Adrenal gland (tissue), 5 donors: ENCODE results near the gene SOS1.

ENCODE experiments used
- POLR2A ChIP-seq, 2 donors: fragments of 450-650 bp; IDR thresholded peaks; one replicate each; pipeline ENCODE4 v1.6.1; 2017; ENCODE audit warnings: antibody characterized with exemption in 2 of 2, mild to moderate bottlenecking in 2 of 2, moderate library complexity in 1 of 2
- TF ChIP-seq, protein P1 (sequence below), 6 experiments: fragments of 450-650 bp in 4 of 6; fragments of 200-600 bp in 2 of 6; sonication (generic) in 1 of 6; IDR thresholded peaks; 1 replicate in 5 of 6; 2 replicates in 1 of 6; pipeline versions ENCODE4 v1.5.1 to v1.8.0; 2016 to 2021; ENCODE audit warnings: antibody characterized with exemption in 6 of 6, mild to moderate bottlenecking in 2 of 6, moderate library complexity in 1 of 6
- donor health status: DM: no; HTN: no; CAD: no.

DNA sequence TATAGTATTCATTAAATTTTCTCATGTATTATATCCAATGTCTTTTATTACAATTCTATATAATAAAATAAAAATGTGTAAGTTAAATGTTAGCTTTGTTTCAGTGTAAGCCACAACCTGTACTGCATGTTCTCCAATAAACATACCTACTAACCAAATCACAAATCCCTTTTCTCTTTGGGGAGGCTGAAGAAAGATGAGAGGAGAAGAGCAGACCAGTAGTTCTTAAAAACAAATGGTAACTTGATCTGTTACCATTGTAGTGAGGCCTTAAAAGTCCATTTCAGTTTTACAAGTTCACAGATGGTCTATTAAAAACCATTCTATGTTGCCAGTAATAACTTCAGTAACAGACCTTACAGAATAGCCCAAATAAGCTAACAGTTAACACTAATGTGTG, 100.5 kb downstream of the SOS1 start:
- TF ChIP-seq, protein P1, sequence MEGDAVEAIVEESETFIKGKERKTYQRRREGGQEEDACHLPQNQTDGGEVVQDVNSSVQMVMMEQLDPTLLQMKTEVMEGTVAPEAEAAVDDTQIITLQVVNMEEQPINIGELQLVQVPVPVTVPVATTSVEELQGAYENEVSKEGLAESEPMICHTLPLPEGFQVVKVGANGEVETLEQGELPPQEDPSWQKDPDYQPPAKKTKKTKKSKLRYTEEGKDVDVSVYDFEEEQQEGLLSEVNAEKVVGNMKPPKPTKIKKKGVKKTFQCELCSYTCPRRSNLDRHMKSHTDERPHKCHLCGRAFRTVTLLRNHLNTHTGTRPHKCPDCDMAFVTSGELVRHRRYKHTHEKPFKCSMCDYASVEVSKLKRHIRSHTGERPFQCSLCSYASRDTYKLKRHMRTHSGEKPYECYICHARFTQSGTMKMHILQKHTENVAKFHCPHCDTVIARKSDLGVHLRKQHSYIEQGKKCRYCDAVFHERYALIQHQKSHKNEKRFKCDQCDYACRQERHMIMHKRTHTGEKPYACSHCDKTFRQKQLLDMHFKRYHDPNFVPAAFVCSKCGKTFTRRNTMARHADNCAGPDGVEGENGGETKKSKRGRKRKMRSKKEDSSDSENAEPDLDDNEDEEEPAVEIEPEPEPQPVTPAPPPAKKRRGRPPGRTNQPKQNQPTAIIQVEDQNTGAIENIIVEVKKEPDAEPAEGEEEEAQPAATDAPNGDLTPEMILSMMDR (IDR thresholded peaks at IDR 0.05) = no peak
- no peak for TF ChIP-seq POLR2A (IDR thresholded peaks at IDR 0.05)
